Measurements from ENCODE around the gene CTNNA2. TPM values are rescaled to one million over a fixed set of nuclear protein-coding genes. Genes with fewer than 3 reads are reported as not detected.

CTNNA2 gene
- total RNA-seq, 2 donors from 2014 or later: not detected

DNA sequence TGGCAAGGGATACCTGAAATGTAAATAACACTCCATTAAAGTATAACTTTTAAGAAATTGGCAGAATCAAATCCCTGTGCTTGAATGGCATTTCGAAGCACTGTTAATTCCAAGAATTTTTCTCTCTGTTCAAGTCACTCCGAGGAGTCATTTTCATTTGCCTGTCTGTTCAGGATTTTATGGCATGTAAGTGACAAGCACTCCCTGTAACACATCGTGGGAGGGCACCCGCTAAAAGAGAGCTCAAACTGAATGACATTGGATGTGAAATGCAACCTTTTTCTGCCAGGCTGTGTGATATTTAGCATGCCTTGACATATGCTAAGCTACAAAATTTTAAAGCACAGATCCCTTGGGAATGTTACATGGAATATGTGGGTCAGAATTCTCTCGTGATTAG is 452.1 kb downstream of the CTNNA2 start:
- H3K27ac ChIP-seq: no peak overlapping the region
- H3K36me3 ChIP-seq: no peaks in the 10 kb centered on the region
- no peak for TF ChIP-seq CTCF (IDR thresholded peaks at IDR 0.05)

GRCh38 chr2:79966369-79966768 is 453.5 kb downstream of the CTNNA2 start:
- H3K27me3 ChIP-seq: no peaks in the 10 kb centered on the region
- H3K36me3 ChIP-seq: no peaks in the 10 kb centered on the region
- no peaks in the 10 kb centered on the region for H3K4me1 ChIP-seq
- no peak overlapping the region for H3K4me3 ChIP-seq
- H3K9me3 ChIP-seq: no peaks in the 10 kb centered on the region
- no peak overlapping the region for H3K27ac ChIP-seq
- no peak for TF ChIP-seq CTCF (IDR thresholded peaks at IDR 0.05)
- DNase-seq (ENCODE audit: low spot score): no peak

More for the DNA sequence above, 452.1 kb downstream of the CTNNA2 start:
- DNase-seq (ENCODE audit: low spot score): no peak
- H3K9me3 ChIP-seq: no peaks in the 10 kb centered on the region
- no peak overlapping the region for H3K4me3 ChIP-seq
- no peaks in the 10 kb centered on the region for H3K27me3 ChIP-seq
- H3K4me1 ChIP-seq: no peaks in the 10 kb centered on the region

- Histone ChIP-seq H3K4me3 (no peak overlapping the region), H3K27me3 (no peaks in the 10 kb centered on the region), H3K27ac (no peak overlapping the region), H3K9me3 (no peaks in the 10 kb centered on the region), H3K4me1 (no peaks in the 10 kb centered on the region), H3K36me3 (no peaks in the 10 kb centered on the region)
- TF ChIP-seq CTCF (IDR thresholded peaks at IDR 0.05): no peak
- no peak for DNase-seq (ENCODE audit: low spot score)
Measured at GRCh38 chr2:79966882-79967281, 454.0 kb downstream of the CTNNA2 start.

DNA sequence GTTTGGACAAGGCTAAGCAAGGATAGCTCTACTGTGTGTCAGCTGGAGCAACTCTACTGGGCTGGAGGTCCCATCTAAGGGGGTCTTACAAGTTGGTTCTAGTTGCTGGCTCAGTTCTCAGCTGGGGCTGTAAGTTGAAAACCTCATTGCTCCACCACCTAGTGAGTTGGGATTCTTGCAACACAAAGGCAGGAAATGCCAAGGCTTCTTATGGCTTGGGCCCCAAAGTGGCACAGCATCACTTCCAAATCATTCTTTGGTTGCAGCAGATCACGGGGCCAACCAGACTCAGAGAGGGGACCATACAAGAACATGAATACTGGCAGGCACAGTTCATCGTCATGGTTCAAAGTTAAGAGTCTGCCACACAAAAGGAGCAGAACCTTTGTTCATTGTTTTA is 459.0 kb downstream of the CTNNA2 start:
- TF ChIP-seq CTCF (IDR thresholded peaks at IDR 0.05): no peak
- no peak overlapping the region for H3K4me3 ChIP-seq
- DNase-seq (ENCODE audit: low spot score): no peak
- H3K36me3 ChIP-seq: no peaks in the 10 kb centered on the region
- no peaks in the 10 kb centered on the region for H3K27me3 ChIP-seq
- H3K9me3 ChIP-seq: no peaks in the 10 kb centered on the region
- no peaks in the 10 kb centered on the region for H3K4me1 ChIP-seq
- no peak overlapping the region for H3K27ac ChIP-seq

DNA sequence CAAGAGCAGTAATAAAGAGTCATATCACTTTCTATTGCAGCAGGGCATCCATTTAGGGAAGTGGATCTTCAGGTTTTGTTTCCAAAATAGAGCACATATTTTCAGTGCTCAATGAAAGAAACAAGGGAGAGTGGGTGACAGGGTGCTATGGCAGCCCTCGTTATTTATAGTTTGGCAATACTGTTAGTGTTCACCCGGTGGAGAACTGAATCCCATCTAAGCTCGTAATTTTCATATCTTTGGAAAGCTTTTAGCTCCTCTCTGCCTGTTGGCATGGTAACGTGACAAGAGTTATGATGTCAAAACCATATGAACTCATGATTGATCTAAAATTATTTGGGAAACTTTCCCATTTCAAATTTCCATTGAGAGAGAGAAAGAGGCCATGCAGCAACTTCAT is 459.8 kb downstream of the CTNNA2 start:
- no peak for DNase-seq (ENCODE audit: low spot score)
- no peak for TF ChIP-seq CTCF (IDR thresholded peaks at IDR 0.05)
- H3K9me3 ChIP-seq: no peaks in the 10 kb centered on the region
- H3K36me3 ChIP-seq: no peaks in the 10 kb centered on the region
- no peak overlapping the region for H3K27ac ChIP-seq
- no peaks in the 10 kb centered on the region for H3K4me1 ChIP-seq
- no peak overlapping the region for H3K4me3 ChIP-seq
- no peaks in the 10 kb centered on the region for H3K27me3 ChIP-seq

DNA sequence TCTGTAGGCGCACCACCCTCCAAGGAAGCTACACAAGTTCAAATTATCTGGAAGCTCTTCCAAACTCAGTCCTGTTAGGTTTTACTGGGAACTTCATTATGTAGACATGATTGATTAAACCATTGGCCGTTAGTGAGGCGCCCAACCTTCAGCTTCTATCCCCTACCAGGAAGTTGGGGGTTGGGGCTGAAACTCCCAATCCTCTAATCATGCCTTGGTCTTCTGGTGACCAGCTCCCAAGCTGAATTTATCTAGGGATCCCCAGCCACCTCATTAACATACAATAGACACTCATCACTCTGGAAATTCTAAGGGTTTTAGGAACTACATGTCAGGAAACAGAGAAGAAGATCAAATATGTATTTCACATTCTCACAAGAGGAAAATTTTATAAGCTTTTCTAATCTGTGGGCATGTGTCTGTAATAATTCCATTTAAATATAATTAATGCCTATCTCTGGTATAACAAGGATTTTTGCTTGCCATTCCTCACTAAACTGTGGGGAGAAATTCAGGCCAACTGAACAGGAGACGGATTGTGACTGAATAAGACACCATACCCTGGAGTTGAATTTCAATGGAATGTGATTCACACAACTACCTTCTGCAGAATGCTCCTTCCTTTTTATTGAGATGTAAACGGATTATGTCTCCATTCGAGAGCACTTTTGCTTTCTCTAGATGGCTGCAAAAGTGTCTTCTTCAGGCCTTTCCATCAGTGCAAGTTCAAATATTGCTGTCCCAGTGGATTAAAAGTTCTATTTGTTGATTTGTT is 463.1 kb downstream of the CTNNA2 start:
- no peaks in the 10 kb centered on the region for H3K4me1 ChIP-seq
- H3K36me3 ChIP-seq: no peaks in the 10 kb centered on the region
- no peak for TF ChIP-seq CTCF (IDR thresholded peaks at IDR 0.05)
- no peak overlapping the region for H3K27ac ChIP-seq
- no peak for DNase-seq (ENCODE audit: low spot score)
- H3K27me3 ChIP-seq: no peaks in the 10 kb centered on the region
- no peak overlapping the region for H3K4me3 ChIP-seq
- H3K9me3 ChIP-seq: no peaks in the 10 kb centered on the region

Measured in right atrium auricular region (tissue), 2 donors.